GM06990 (cell line): ENCODE results near the gene WFDC8.
A peak's percentile ranks its signal among the peaks of the same experiment; 100 is the strongest.

Experiments used
- DNase-seq: peaks from one replicate; pipeline ENCODE4 v3.0.0-alpha.2; 2011; ENCODE audit not compliant: insufficient read length; ENCODE audit errors: extremely low read depth
- H3K27me3 ChIP-seq: replicated peaks from 2 replicates; pipeline ENCODE4 v1.6.0; 2011; ENCODE audit warnings: low read length; ENCODE audit not compliant: control insufficient read depth, insufficient read depth
- H3K36me3 ChIP-seq: 2 replicates; pipeline ENCODE4 v1.5.1; 2011; ENCODE audit warnings: low read length; ENCODE audit not compliant: control insufficient read depth, insufficient read depth
- H3K4me3 ChIP-seq: replicated peaks from 2 replicates; pipeline ENCODE4 v1.5.1; 2011; ENCODE audit warnings: low read depth, mild to moderate bottlenecking, control low read depth, low read length
- TF ChIP-seq, protein P1 (sequence below): IDR thresholded peaks from 2 replicates; pipeline ENCODE4 v1.5.1; 2011; ENCODE audit warnings: low read length, control low read depth, mild to moderate bottlenecking, inconsistent platforms; ENCODE audit not compliant: insufficient read depth, poor library complexity, severe bottlenecking

The WFDC8 gene

DNA sequence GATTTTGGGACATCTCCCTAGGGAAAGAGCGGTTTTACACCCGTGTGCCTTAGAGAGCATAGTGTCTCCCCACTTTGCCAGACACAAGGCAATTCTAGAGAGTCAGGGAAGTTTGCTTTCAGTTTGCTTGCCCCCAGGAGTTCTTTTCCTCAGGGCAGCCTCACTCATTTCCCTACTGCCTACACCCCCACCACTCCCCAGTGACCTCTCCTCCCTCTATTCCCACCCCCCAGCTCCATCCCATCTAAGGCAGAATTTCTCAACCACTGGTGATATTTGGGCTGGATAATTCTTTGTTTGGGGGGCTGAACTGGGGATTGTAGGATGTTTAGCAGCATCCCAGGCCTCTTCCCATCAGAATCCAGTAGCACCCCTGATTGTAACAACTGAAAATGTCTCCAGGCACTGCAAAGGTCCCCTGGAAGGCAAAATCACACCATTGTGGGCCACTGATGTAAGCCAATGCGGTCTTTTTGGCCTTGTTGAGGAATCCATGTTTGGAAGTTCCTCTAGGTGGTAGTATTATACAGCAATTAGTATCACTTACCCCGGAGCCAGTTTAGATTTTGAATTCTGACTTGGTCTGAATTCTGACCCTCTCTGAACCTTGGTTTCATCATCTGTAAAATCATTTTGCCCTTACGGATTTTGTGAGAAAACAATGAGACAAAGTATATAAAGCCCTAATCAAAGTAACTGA is 33.2 kb downstream of the WFDC8 start:
- TF ChIP-seq, protein P1, sequence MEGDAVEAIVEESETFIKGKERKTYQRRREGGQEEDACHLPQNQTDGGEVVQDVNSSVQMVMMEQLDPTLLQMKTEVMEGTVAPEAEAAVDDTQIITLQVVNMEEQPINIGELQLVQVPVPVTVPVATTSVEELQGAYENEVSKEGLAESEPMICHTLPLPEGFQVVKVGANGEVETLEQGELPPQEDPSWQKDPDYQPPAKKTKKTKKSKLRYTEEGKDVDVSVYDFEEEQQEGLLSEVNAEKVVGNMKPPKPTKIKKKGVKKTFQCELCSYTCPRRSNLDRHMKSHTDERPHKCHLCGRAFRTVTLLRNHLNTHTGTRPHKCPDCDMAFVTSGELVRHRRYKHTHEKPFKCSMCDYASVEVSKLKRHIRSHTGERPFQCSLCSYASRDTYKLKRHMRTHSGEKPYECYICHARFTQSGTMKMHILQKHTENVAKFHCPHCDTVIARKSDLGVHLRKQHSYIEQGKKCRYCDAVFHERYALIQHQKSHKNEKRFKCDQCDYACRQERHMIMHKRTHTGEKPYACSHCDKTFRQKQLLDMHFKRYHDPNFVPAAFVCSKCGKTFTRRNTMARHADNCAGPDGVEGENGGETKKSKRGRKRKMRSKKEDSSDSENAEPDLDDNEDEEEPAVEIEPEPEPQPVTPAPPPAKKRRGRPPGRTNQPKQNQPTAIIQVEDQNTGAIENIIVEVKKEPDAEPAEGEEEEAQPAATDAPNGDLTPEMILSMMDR, result no peak
- DNase-seq, result no peak
- no peaks in the 10 kb centered on the region; the same call in 1 of the 2 replicates for H3K27me3 ChIP-seq

DNA sequence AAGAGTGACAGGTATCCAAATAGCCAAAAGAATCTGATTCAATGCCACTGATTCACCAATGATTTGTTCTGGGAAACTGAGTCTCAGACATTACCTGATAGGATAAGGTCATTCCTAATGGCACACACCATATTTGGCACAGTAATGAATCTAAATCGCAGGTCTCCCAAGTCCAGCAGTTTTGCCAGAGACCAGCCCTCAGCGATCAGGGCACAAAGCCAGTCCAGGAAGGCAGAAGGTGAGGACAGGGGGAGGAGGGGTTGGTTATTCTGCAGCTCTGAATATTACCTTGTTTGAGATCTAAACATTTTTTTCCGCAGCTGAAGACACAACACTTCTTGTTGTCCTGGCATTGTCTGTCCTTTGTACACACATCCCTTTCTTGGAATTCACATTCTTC is 33.7 kb downstream of the WFDC8 start:
- TF ChIP-seq, protein P1, result no peak
- H3K4me3 ChIP-seq, result no peak overlapping the region
- DNase-seq, result no peak
- H3K27me3 ChIP-seq, result no peaks in the 10 kb centered on the region; the same call in 1 of the 2 replicates
- no peaks in the 10 kb centered on the region for H3K36me3 ChIP-seq

More for the DNA sequence above, 33.2 kb downstream of the WFDC8 start:
- Histone ChIP-seq H3K4me3 (no peak overlapping the region), H3K36me3 (no peaks in the 10 kb centered on the region)

DNA sequence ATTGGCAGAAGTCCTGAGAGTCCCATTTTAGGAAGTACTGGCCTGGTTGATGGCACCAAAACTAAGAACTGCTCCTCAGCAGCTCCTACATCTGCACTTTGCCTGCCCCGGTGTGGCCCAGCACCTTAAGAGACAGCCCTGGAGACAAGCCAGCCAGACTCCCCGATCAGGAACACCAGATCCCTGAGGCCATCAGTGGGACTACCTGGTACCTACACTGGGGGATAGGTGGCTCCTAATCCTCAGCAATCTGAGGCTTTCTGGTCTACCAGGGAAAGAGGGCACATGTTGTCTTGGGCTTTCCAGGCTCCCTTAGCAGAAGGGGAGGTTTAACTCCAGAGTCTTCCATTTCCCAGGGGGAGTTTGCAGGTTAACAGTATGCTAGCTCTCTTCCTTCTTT is 39.7 kb downstream of the WFDC8 start, which contains the start of gene WFDC6:
Gene WFDC6 (minus strand): TSS at position 101 of the 400 bp plus-strand sequence. CDS start 75 bp downstream, at position 26.
- TF ChIP-seq, protein P1, result no peak
- no peaks in the 10 kb centered on the region; the same call in none of the 2 replicates for H3K27me3 ChIP-seq
- no peaks in the 10 kb centered on the region for H3K36me3 ChIP-seq
- no peak for DNase-seq
- H3K4me3 ChIP-seq, result no peak within 1 kb of the TSS

DNA sequence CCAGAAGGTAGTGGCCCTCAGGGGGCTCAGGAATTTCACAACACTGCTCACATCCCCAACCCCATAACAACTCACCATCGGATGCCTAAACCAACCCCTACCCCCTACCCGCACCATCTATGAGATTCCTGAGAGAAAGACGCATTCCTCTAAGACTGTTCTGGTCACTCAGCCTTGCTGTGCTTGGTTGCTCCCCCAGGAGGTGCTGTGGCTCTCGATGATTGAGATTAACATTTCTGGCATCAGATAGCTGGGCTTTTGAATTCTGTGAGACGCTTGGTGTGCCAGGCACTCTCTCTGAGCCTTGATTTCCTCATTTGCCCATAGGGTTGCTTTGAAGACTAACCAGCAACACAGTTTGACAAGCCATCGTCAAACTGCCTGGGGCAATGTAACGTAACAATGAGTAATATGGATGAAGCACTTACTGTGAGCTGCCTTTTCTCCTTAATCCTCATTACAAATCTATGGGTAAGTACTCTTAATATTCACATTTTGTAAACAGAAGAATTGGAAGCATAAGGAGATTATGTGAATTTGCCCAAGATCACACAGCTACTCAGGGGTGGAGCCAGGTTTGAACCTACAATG is 40.8 kb downstream of the WFDC8 start:
- Histone ChIP-seq H3K36me3 (no peaks in the 10 kb centered on the region), H3K4me3 (no peak overlapping the region), H3K27me3 (no peaks in the 10 kb centered on the region; the same call in none of the 2 replicates)
- no peak for DNase-seq
- TF ChIP-seq, protein P1, result peak; percentile 5

DNA sequence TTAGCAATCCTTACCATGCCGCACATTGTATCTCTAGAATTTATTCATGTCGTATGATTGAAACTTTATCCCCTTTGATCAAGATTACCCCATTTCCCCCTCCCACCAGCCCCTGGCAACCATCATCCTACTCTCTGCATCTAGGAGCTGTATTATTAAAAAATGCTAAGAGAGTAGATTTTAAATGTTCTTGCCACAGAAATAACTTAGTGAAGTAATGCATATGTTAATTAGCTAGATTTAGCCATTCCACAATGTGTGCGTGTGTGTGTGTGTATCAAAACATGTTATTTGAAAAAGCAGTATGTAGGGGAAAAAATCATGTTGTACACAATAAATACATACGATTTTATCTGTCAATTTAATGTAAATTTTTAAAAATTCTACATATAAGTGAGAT is 51.8 kb downstream of the WFDC8 start:
- Histone ChIP-seq H3K4me3 (no peak overlapping the region), H3K36me3 (no peaks in the 10 kb centered on the region), H3K27me3 (no peaks in the 10 kb centered on the region; the same call in 1 of the 2 replicates)
- no peak for DNase-seq
- TF ChIP-seq, protein P1, result no peak
